Right lobe of liver (tissue), 4 donors: ENCODE results near the gene ADGRL3.

Source experiments
- CTCF ChIP-seq, 4 donors: fragments of 200-600 bp in 3 of 4; fragments of 450-650 bp in 1 of 4; IDR thresholded peaks; one replicate each; pipeline versions ENCODE4 v1.5.1 to v1.8.0; 2016 to 2022; ENCODE audit warnings: antibody characterized with exemption in 4 of 4, mild to moderate bottlenecking in 2 of 4
- POLR2A ChIP-seq: fragments of 450-650 bp; IDR thresholded peaks from one replicate; pipeline ENCODE4 v1.6.1; 2017; ENCODE audit warnings: antibody characterized with exemption, mild to moderate bottlenecking
- donor health status: DM: no; HTN: no; CAD: no.
- donor health status: DM: no; HTN: no; CAD: no.
- donor health status: DM: no; HTN: yes; CAD: no.

- TF ChIP-seq CTCF (IDR thresholded peaks at IDR 0.05) = no peak
- no peak for TF ChIP-seq POLR2A
Measured at GRCh38 chr4:62087706-62088105, 887.6 kb downstream of the ADGRL3 start.
